Activated CD8-positive, alpha-beta memory T cell treated with anti-CD3 and anti-CD28 coated beads for 36 hours (primary cell): ENCODE data around the gene RIPOR3. TPM values are rescaled to one million over a fixed set of nuclear protein-coding genes. Genes with fewer than 3 reads are reported as not detected.
"Not testable (repeated sequence)": the region's sequence is repeated elsewhere in the genome, so short reads cannot be mapped to it uniquely, and the experiment has no call there.

Experiments used
- CTCF ChIA-PET: fragments of 350-600 bp; sonication (Branson Sonifier 250); formaldehyde crosslinking; loops from one replicate; lab custom pipeline; 2021; ENCODE audit warnings: antibody characterized with exemption; lab: Charles Lee
- POLR2A ChIA-PET: fragments of 350-600 bp; sonication (Branson Sonifier 250); formaldehyde crosslinking; loops from one replicate; lab custom pipeline; 2021; ENCODE audit warnings: antibody characterized with exemption; lab: Charles Lee
- total RNA-seq, 2 experiments: library from RNA; stranded (reverse); gene quantifications; one replicate each; pipeline ENCODE4 v1.2.3, GENCODE V29; 2021

The RIPOR3 gene
- total RNA-seq, 2 experiments from 2014 or later = not detected

GRCh38 chr20:50726955-50727791 is 35.8 kb upstream of the RIPOR3 start:
- CTCF ChIA-PET = interaction anchor here (0.6 kb wide), 1 partner anchor 985 kb away, joined by 3 read pairs; no protein-coding TSS in a partner anchor
- POLR2A ChIA-PET = interaction anchor here (0.6 kb wide), 1 partner anchor 150 kb away, joined by 4 read pairs; no protein-coding TSS in a partner anchor

DNA sequence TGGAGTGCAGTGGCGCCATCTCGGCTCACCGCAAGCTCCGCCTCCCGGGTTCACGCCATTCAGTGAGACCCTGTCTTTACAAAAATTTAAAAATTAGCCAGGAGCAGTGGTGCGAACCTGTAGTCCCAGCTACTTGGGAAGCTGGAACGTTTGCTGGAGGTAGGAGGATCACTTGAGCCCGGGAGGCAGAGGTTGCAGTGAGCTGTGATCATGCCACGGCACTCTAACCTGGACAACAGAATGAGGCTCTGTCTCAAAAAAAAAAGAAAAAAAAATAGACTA is 34.3 kb upstream of the RIPOR3 start:
- CTCF ChIA-PET = interaction anchor here (0.8 to 1.6 kb wide), 4 partner anchors 17 to 69 kb away, joined by 3 to 7 read pairs (median 4); partner anchors contain the start of gene BCAS4
- POLR2A ChIA-PET = no interaction called here

GRCh38 chr20:50724851-50725723 is 33.7 kb upstream of the RIPOR3 start:
- POLR2A ChIA-PET = interaction anchor here (0.6 to 0.9 kb wide), 4 partner anchors 8 to 254 kb away, joined by 3 read pairs; no protein-coding TSS in a partner anchor
- CTCF ChIA-PET = interaction anchor here (0.8 to 1.6 kb wide), 5 partner anchors 17 to 70 kb away, joined by 3 to 7 read pairs (median 3); partner anchors contain the start of gene BCAS4

- CTCF ChIA-PET = interaction anchor here (0.8 to 1.6 kb wide), 4 partner anchors 26 to 70 kb away, joined by 3 to 7 read pairs (median 4); partner anchors contain the start of gene BCAS4
- POLR2A ChIA-PET = interaction anchor here (0.5 to 0.6 kb wide), 2 partner anchors 25 to 26 kb away, joined by 3 read pairs; no protein-coding TSS in a partner anchor
These were observed 32.9 kb upstream of the RIPOR3 start for GRCh38 chr20:50724112-50724725.

DNA sequence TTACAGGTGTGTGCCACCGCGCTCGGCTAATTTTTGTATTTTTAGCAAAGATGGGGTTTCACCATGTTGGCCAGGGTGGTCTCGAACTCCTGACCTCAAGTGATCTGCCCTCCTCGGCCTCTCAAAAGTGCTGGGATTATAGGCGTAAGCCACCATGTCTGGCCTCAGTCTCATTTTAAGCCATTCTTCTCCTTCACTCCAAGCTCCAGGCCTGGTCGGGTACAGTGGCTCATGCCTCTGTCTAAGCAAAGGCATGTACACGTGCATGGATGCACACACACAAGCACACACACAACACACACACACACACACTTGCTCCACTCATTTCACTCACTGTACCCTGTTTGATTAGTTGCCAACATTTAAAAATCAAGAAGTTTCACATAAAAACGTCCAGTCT is 32.3 kb upstream of the RIPOR3 start:
- CTCF ChIA-PET = no interaction called here
- POLR2A ChIA-PET = interaction anchor here (0.5 kb wide), 1 partner anchor 27 kb away, joined by 3 read pairs; no protein-coding TSS in a partner anchor

GRCh38 chr20:50722424-50723155 is 31.2 kb upstream of the RIPOR3 start:
- ChIA-PET CTCF (no interaction called here), POLR2A (no interaction called here)

GRCh38 chr20:50721881-50722281 is 30.5 kb upstream of the RIPOR3 start:
- ChIA-PET POLR2A (no interaction called here), CTCF (no interaction called here)

- CTCF ChIA-PET = no interaction called here
- POLR2A ChIA-PET = interaction anchor here (0.7 kb wide), 1 partner anchor 121 kb away, joined by 3 read pairs; no protein-coding TSS in a partner anchor
These were observed 29.2 kb upstream of the RIPOR3 start for GRCh38 chr20:50720582-50720981.

DNA sequence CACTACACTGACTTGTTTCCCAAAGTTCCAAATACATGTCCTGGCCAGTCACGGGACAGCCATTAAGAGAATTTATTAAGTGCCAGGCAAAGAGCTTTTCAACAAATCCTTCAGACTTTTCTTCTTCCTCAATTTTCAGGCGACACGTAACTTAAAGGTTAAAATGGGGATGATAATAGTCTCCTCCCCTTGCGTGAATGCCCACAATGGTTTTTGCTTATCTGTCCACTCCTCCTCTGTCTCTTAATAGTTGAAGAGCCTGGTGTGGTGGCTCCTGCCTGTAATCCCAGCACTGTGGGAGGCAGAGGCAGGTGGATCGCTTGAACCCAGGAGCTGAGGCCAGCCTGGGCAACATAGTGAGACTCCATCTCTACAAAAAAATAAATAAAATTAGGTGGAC is 28.7 kb upstream of the RIPOR3 start:
- ChIA-PET POLR2A (no interaction called here), CTCF (no interaction called here)

- CTCF ChIA-PET = no interaction called here
These were observed 28.0 kb upstream of the RIPOR3 start for GRCh38 chr20:50719328-50719727.

DNA sequence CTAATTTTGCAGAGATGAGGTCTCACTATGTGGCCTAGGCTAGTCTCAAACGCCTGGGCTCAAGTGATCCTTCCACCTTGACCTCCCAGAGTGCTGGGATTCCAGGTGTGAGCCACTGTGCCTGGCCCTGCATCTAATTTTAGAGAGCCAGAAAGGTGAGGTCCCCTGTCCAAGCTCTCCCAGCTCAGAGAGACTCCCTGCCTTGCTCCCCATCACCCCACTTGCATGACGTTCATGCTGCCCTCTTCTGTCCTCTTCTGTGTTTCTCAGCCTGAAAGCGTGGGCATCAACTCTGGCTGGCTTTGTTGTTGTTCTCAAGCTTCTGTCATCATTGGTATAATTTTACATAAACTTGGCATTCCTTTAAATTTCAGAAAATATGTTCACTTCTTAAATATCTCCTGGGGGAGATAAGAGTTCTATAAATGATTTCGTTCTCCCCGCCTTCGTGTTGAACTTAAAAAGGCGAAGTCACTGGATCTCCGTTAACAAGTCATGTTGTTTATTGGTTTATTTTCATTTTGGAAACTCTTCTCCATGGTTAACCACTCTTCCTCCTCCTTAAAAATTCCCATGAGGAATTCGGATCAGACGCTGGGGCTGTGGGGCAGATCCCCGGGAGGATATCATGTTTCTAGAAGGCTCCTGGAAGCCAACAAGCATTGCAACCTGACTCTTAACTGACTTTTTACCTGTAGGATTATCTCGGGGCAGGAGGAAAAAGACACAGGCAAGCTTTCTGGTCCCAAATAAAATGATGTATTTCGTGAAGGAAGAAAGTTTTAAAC is 26.8 kb upstream of the RIPOR3 start:
- POLR2A ChIA-PET = interaction anchor here (1.0 kb wide), 1 partner anchor 100 kb away, joined by 3 read pairs; no protein-coding TSS in a partner anchor
- CTCF ChIA-PET = no interaction called here

More at GRCh38 chr20:50719328-50719727, 28.0 kb upstream of the RIPOR3 start:
- POLR2A ChIA-PET = no interaction called here

- CTCF ChIA-PET = interaction anchor here (0.7 to 1.0 kb wide), 2 partner anchors 18 to 36 kb away, joined by 3 to 4 read pairs; no protein-coding TSS in a partner anchor
- POLR2A ChIA-PET = interaction anchor here (1.0 kb wide), 1 partner anchor 99 kb away, joined by 3 read pairs; no protein-coding TSS in a partner anchor
These were observed 26.0 kb upstream of the RIPOR3 start for GRCh38 chr20:50717312-50717711.

DNA sequence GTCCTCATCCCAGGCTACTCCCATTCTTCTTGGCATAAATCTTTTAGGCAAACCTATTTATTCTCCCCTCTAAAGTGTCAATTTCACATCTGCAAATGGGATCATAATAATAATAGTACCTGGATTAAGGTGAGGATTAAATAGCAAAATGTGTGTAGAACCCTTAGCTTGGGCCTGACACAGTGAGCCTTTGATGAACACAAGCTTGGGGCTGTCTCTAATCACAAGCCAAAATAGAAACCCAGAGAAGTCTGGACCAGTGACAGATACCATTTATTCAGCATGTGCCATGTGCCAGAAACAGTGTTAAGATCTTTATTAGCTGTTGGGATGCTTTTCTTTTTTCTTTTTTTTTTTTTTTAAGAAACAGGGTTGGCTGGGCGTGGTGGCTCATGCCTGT is 25.2 kb upstream of the RIPOR3 start:
- ChIA-PET CTCF (interaction anchor here (1.0 kb wide), 1 partner anchor 19 kb away, joined by 3 read pairs; no protein-coding TSS in a partner anchor), POLR2A (interaction anchor here (0.7 kb wide), 1 partner anchor 455 kb away, joined by 15 read pairs; no protein-coding TSS in a partner anchor)

GRCh38 chr20:50715694-50716093 is 24.4 kb upstream of the RIPOR3 start:
- ChIA-PET CTCF (no interaction called here), POLR2A (no interaction called here)

GRCh38 chr20:50714426-50714825 is 23.1 kb upstream of the RIPOR3 start:
- CTCF ChIA-PET, POLR2A ChIA-PET: not testable (repeated sequence)

GRCh38 chr20:50713657-50714101 is 22.3 kb upstream of the RIPOR3 start:
- ChIA-PET CTCF (no interaction called here), POLR2A (no interaction called here)
